ENCODE measurements around the gene CACNA1I.

CACNA1I gene

GRCh38 chr22:39682994-39683393 lies 112.4 kb downstream of the CACNA1I start:
- Histone ChIP-seq H3K4me3 (no peak overlapping the region), H3K27ac (no peak overlapping the region)

GRCh38 chr22:39683639-39684038 lies 113.1 kb downstream of the CACNA1I start:
- no peak overlapping the region for H3K4me3 ChIP-seq
- no peak overlapping the region for H3K27ac ChIP-seq

GRCh38 chr22:39684702-39685281 lies 114.2 kb downstream of the CACNA1I start:
- Histone ChIP-seq H3K4me3 (no peak overlapping the region), H3K27ac (no peak overlapping the region)

GRCh38 chr22:39685336-39686177 lies 115.0 kb downstream of the CACNA1I start:
- H3K4me3 ChIP-seq: no peak overlapping the region
- H3K27ac ChIP-seq: no peak overlapping the region

GRCh38 chr22:39686178-39686620 lies 115.6 kb downstream of the CACNA1I start:
- Histone ChIP-seq H3K27ac (no peak overlapping the region), H3K4me3 (no peak overlapping the region)

- H3K27ac ChIP-seq: no peak overlapping the region
- H3K4me3 ChIP-seq: no peak overlapping the region
Observed at GRCh38 chr22:39686776-39687525, 116.4 kb downstream of the CACNA1I start.

GRCh38 chr22:39688186-39688785 lies 117.7 kb downstream of the CACNA1I start:
- no peak overlapping the region for H3K4me3 ChIP-seq
- H3K27ac ChIP-seq: no peak overlapping the region

GRCh38 chr22:39689421-39689820 lies 118.9 kb downstream of the CACNA1I start:
- Histone ChIP-seq H3K4me3 (no peak overlapping the region), H3K27ac (no peak overlapping the region)

GRCh38 chr22:39690881-39691605 lies 120.5 kb downstream of the CACNA1I start:
- no peak overlapping the region for H3K4me3 ChIP-seq

GRCh38 chr22:39693943-39694500 lies 123.5 kb downstream of the CACNA1I start:
- H3K4me3 ChIP-seq: no peak overlapping the region
- H3K27ac ChIP-seq: no peak overlapping the region

More at GRCh38 chr22:39690881-39691605, 120.5 kb downstream of the CACNA1I start:
- no peak overlapping the region for H3K27ac ChIP-seq

- no peak overlapping the region for H3K27ac ChIP-seq
- no peak overlapping the region for H3K4me3 ChIP-seq
Observed at GRCh38 chr22:39697790-39698430, 127.4 kb downstream of the CACNA1I start.

- no peak overlapping the region for H3K4me3 ChIP-seq
Observed at GRCh38 chr22:39699631-39700360, 129.2 kb downstream of the CACNA1I start.

GRCh38 chr22:39700565-39700964 lies 130.0 kb downstream of the CACNA1I start:
- Histone ChIP-seq H3K27ac (no peak overlapping the region), H3K4me3 (no peak overlapping the region)

More at GRCh38 chr22:39699631-39700360, 129.2 kb downstream of the CACNA1I start:
- no peak overlapping the region for H3K27ac ChIP-seq

GRCh38 chr22:39703091-39703490 lies 132.5 kb downstream of the CACNA1I start:
- no peak overlapping the region for H3K4me3 ChIP-seq
- H3K27ac ChIP-seq: no peak overlapping the region

GRCh38 chr22:39703928-39704639 lies 133.5 kb downstream of the CACNA1I start:
- H3K4me3 ChIP-seq: no peak overlapping the region
- H3K27ac ChIP-seq: no peak overlapping the region

- no peak overlapping the region for H3K27ac ChIP-seq
- H3K4me3 ChIP-seq: no peak overlapping the region
Observed at GRCh38 chr22:39705386-39705785, 134.8 kb downstream of the CACNA1I start.

GRCh38 chr22:39706376-39707140 lies 136.0 kb downstream of the CACNA1I start:
- no peak overlapping the region for H3K27ac ChIP-seq
- H3K4me3 ChIP-seq: no peak overlapping the region

Measured in skin epidermis (tissue), 12 donors.